ENCODE measurements around the gene HERC3. TPM values are rescaled to one million over a fixed set of nuclear protein-coding genes. Genes with fewer than 3 reads are reported as not detected.

The HERC3 gene
- total and polyA plus RNA-seq, 4 donors, result 6.2 to 48.0 (median 24.9) TPM

DNA sequence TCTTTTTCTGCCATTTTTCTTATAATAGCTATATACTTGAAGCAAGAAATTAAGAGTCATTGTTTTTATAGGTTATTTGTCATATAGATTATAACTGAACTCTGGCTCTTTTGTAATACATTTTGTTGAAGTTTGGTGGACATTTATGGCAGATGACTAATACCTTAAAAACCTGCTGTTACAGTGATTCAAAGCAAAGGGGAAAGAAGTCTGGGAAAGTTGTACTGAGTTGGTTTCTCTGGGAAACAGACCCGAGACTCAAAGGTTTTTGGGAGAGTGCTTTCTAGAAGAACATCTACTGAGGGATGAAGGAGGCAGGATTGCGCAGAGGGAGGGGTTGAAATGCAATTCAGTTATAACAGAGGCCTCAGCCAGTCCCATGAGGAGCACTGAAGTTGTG, 69.5 kb downstream of the HERC3 start:
- Histone ChIP-seq H3K4me3 (no peak overlapping the region), H3K36me3 (ENCODE audit: control insufficient read depth in 4 of 4, insufficient read depth in 4 of 4, low read length in 4 of 4) (peaks cover 0 to 11% (median 6%) of the 10 kb centered on the region in 4 donors), H3K4me1 (ENCODE audit: control insufficient read depth in 5 of 5, insufficient read depth in 5 of 5, low read length in 5 of 5) (peaks cover 0 to 2% (median 0%) of the 10 kb centered on the region in 5 donors), H3K27me3 (ENCODE audit: control insufficient read depth in 3 of 3, insufficient read depth in 3 of 3, low read length in 2 of 3) (no peaks in the 10 kb centered on the region), H3K9me3 (ENCODE audit: control insufficient read depth in 4 of 4, insufficient read depth in 3 of 4, low read length in 3 of 4) (no peaks in the 10 kb centered on the region), H3K27ac (ENCODE audit: low read depth in 1 of 2, low read length in 1 of 2) (no peak overlapping the region), H3K9ac (ENCODE audit: insufficient read depth in 1 of 2, low read length in 2 of 2) (no peak overlapping the region)
- no peak for ATAC-seq (ENCODE audit: insufficient read depth, low FRiP score)
- no peak for TF ChIP-seq CTCF (IDR thresholded peaks at IDR 0.05; ENCODE audit: control extremely low read depth, extremely low read depth)
- DNase-seq, result no peak
- WGBS, 2 donors, result 91 to 98% methylated on average over 2 of the region's 2 CpGs

- WGBS, 2 donors, result 60 to 69% methylated on average over 5 of the region's 5 CpGs
- H3K9ac ChIP-seq (ENCODE audit: insufficient read depth in 1 of 2, low read length in 2 of 2), result no peak overlapping the region
- H3K4me3 ChIP-seq, result no peak overlapping the region
- H3K27me3 ChIP-seq (ENCODE audit: control insufficient read depth in 3 of 3, insufficient read depth in 3 of 3, low read length in 2 of 3), result no peaks in the 10 kb centered on the region
- H3K27ac ChIP-seq (ENCODE audit: low read depth in 1 of 2, low read length in 1 of 2), result no peak overlapping the region
- peaks cover 0 to 23% (median 11%) of the 10 kb centered on the region in 4 donors for H3K36me3 ChIP-seq (ENCODE audit: control insufficient read depth in 4 of 4, insufficient read depth in 4 of 4, low read length in 4 of 4)
- no peak for ATAC-seq (ENCODE audit: insufficient read depth, low FRiP score)
- DNase-seq, result peak; percentile 55 to 67 (median 56)
- no peaks in the 10 kb centered on the region for H3K9me3 ChIP-seq (ENCODE audit: control insufficient read depth in 4 of 4, insufficient read depth in 3 of 4, low read length in 3 of 4)
- TF ChIP-seq CTCF (IDR thresholded peaks at IDR 0.05; ENCODE audit: control extremely low read depth, extremely low read depth), result no peak
- H3K4me1 ChIP-seq (ENCODE audit: control insufficient read depth in 5 of 5, insufficient read depth in 5 of 5, low read length in 5 of 5), result peaks cover 0 to 1% (median 0%) of the 10 kb centered on the region in 5 donors
Observed at GRCh38 chr4:88672987-88673386, 80.7 kb downstream of the HERC3 start.

DNA sequence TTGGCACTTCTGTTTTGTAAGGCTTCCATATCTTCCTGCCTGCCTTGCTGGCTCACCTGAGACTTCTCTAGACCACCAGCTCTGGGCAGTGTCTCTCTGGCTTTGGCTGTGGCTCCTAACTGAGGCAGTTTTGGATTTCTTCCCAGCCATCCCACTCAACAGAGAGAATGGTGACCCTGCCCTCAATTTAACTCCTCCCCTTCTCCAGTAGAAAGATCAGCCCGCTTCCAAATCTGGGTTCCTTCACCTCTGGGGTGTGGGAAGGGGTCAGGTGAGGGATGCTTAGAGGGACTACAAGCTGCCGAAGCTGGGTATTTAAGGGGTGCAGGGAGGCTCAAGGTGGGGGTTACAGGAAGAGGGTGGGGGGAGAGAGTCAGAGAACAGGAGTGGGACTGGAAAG, 81.6 kb downstream of the HERC3 start:
- TF ChIP-seq CTCF (IDR thresholded peaks at IDR 0.05; ENCODE audit: control extremely low read depth, extremely low read depth), result no peak
- Histone ChIP-seq H3K4me3 (no peak overlapping the region), H3K9me3 (ENCODE audit: control insufficient read depth in 4 of 4, insufficient read depth in 3 of 4, low read length in 3 of 4) (no peaks in the 10 kb centered on the region), H3K9ac (ENCODE audit: insufficient read depth in 1 of 2, low read length in 2 of 2) (no peak overlapping the region), H3K27me3 (ENCODE audit: control insufficient read depth in 3 of 3, insufficient read depth in 3 of 3, low read length in 2 of 3) (no peaks in the 10 kb centered on the region), H3K4me1 (ENCODE audit: control insufficient read depth in 5 of 5, insufficient read depth in 5 of 5, low read length in 5 of 5) (peaks cover 0 to 1% (median 0%) of the 10 kb centered on the region in 5 donors), H3K27ac (ENCODE audit: low read depth in 1 of 2, low read length in 1 of 2) (no peak overlapping the region), H3K36me3 (ENCODE audit: control insufficient read depth in 4 of 4, insufficient read depth in 4 of 4, low read length in 4 of 4) (peaks cover 2 to 22% (median 12%) of the 10 kb centered on the region in 4 donors)
- ATAC-seq (ENCODE audit: insufficient read depth, low FRiP score) (no peak), DNase-seq (no peak)
- WGBS, 2 donors, result 88 to 96% methylated on average over 2 of the region's 2 CpGs

- TF ChIP-seq CTCF (IDR thresholded peaks at IDR 0.05; ENCODE audit: control extremely low read depth, extremely low read depth), result no peak
- H3K4me3 ChIP-seq, result no peak overlapping the region
- ATAC-seq (ENCODE audit: insufficient read depth, low FRiP score), result no peak
- H3K9ac ChIP-seq (ENCODE audit: insufficient read depth in 1 of 2, low read length in 2 of 2), result no peak overlapping the region
- peaks cover 0 to 1% (median 0%) of the 10 kb centered on the region in 5 donors for H3K4me1 ChIP-seq (ENCODE audit: control insufficient read depth in 5 of 5, insufficient read depth in 5 of 5, low read length in 5 of 5)
- H3K27me3 ChIP-seq (ENCODE audit: control insufficient read depth in 3 of 3, insufficient read depth in 3 of 3, low read length in 2 of 3), result no peaks in the 10 kb centered on the region
- no peak overlapping the region for H3K27ac ChIP-seq (ENCODE audit: low read depth in 1 of 2, low read length in 1 of 2)
- H3K9me3 ChIP-seq (ENCODE audit: control insufficient read depth in 4 of 4, insufficient read depth in 3 of 4, low read length in 3 of 4), result no peaks in the 10 kb centered on the region
- no peak for DNase-seq
- peaks cover 2 to 26% (median 13%) of the 10 kb centered on the region in 4 donors for H3K36me3 ChIP-seq (ENCODE audit: control insufficient read depth in 4 of 4, insufficient read depth in 4 of 4, low read length in 4 of 4)
Observed at GRCh38 chr4:88674565-88674964, 82.3 kb downstream of the HERC3 start.
